ENCODE measurements around the gene TTC21A.
A peak's percentile ranks its signal among the peaks of the same experiment; 100 is the strongest.

TTC21A gene

GRCh38 chr3:39112113-39112512 is 4.6 kb downstream of the TTC21A start:
- TF ChIP-seq SPI1 (IDR thresholded peaks at IDR 0.05; ENCODE audit: low read depth, low read length) (no peak), POLR2A (IDR thresholded peaks at IDR 0.05; ENCODE audit: low read depth, low read length) (no peak), POU2F2 (IDR thresholded peaks at IDR 0.05; ENCODE audit: low read depth, low read length) (no peak), POLR2AphosphoS5 (IDR thresholded peaks at IDR 0.05; ENCODE audit: low read depth, low read length) (no peak), TAF1 (IDR thresholded peaks at IDR 0.05; ENCODE audit: low read depth, low read length) (no peak), PAX5 (IDR thresholded peaks at IDR 0.05; ENCODE audit: insufficient read depth, low read length, severe bottlenecking) (no peak)
- DNase-seq (ENCODE audit: insufficient read length, low spot score): no peak
- no peak for FAIRE-seq

- no peak for TF ChIP-seq PAX5 (IDR thresholded peaks at IDR 0.05; ENCODE audit: insufficient read depth, low read length, severe bottlenecking)
- TF ChIP-seq TAF1 (IDR thresholded peaks at IDR 0.05; ENCODE audit: low read depth, low read length): no peak
- no peak for TF ChIP-seq POU2F2 (IDR thresholded peaks at IDR 0.05; ENCODE audit: low read depth, low read length)
- TF ChIP-seq SPI1 (IDR thresholded peaks at IDR 0.05; ENCODE audit: low read depth, low read length): no peak
- TF ChIP-seq POLR2AphosphoS5 (IDR thresholded peaks at IDR 0.05; ENCODE audit: low read depth, low read length): no peak
- TF ChIP-seq POLR2A (IDR thresholded peaks at IDR 0.05; ENCODE audit: low read depth, low read length): no peak
- FAIRE-seq (no peak), DNase-seq (ENCODE audit: insufficient read length, low spot score) (no peak)
These were observed 5.1 kb downstream of the TTC21A start for GRCh38 chr3:39112535-39112934.

- DNase-seq (ENCODE audit: insufficient read length, low spot score): no peak
- TF ChIP-seq POU2F2 (IDR thresholded peaks at IDR 0.05; ENCODE audit: low read depth, low read length): no peak
- TF ChIP-seq TAF1 (IDR thresholded peaks at IDR 0.05; ENCODE audit: low read depth, low read length): no peak
- TF ChIP-seq POLR2A (IDR thresholded peaks at IDR 0.05; ENCODE audit: low read depth, low read length): no peak
- no peak for TF ChIP-seq POLR2AphosphoS5 (IDR thresholded peaks at IDR 0.05; ENCODE audit: low read depth, low read length)
- no peak for TF ChIP-seq SPI1 (IDR thresholded peaks at IDR 0.05; ENCODE audit: low read depth, low read length)
- TF ChIP-seq PAX5 (IDR thresholded peaks at IDR 0.05; ENCODE audit: insufficient read depth, low read length, severe bottlenecking): no peak
- FAIRE-seq: no peak
These were observed 5.8 kb downstream of the TTC21A start for GRCh38 chr3:39113291-39113690.

GRCh38 chr3:39114456-39114855 is 7.0 kb downstream of the TTC21A start:
- TF ChIP-seq SPI1 (IDR thresholded peaks at IDR 0.05; ENCODE audit: low read depth, low read length) (no peak), TAF1 (IDR thresholded peaks at IDR 0.05; ENCODE audit: low read depth, low read length) (no peak), PAX5 (IDR thresholded peaks at IDR 0.05; ENCODE audit: insufficient read depth, low read length, severe bottlenecking) (no peak), POLR2AphosphoS5 (IDR thresholded peaks at IDR 0.05; ENCODE audit: low read depth, low read length) (no peak), POLR2A (IDR thresholded peaks at IDR 0.05; ENCODE audit: low read depth, low read length) (no peak), POU2F2 (IDR thresholded peaks at IDR 0.05; ENCODE audit: low read depth, low read length) (no peak)
- DNase-seq (ENCODE audit: insufficient read length, low spot score) (no peak), FAIRE-seq (no peak)

GRCh38 chr3:39115870-39116269 is 8.4 kb downstream of the TTC21A start:
- FAIRE-seq: no peak

GRCh38 chr3:39118079-39118478 is 10.6 kb downstream of the TTC21A start:
- TF ChIP-seq PAX5 (IDR thresholded peaks at IDR 0.05; ENCODE audit: insufficient read depth, low read length, severe bottlenecking) (no peak), POU2F2 (IDR thresholded peaks at IDR 0.05; ENCODE audit: low read depth, low read length) (no peak), POLR2A (IDR thresholded peaks at IDR 0.05; ENCODE audit: low read depth, low read length) (no peak), TAF1 (IDR thresholded peaks at IDR 0.05; ENCODE audit: low read depth, low read length) (no peak), POLR2AphosphoS5 (IDR thresholded peaks at IDR 0.05; ENCODE audit: low read depth, low read length) (no peak), SPI1 (IDR thresholded peaks at IDR 0.05; ENCODE audit: low read depth, low read length) (peak; percentile 17; the same call in 1 of the 2 replicates)
- no peak for DNase-seq (ENCODE audit: insufficient read length, low spot score)
- no peak for FAIRE-seq

More at GRCh38 chr3:39115870-39116269, 8.4 kb downstream of the TTC21A start:
- no peak for DNase-seq (ENCODE audit: insufficient read length, low spot score)
- TF ChIP-seq PAX5 (IDR thresholded peaks at IDR 0.05; ENCODE audit: insufficient read depth, low read length, severe bottlenecking): no peak
- TF ChIP-seq POLR2A (IDR thresholded peaks at IDR 0.05; ENCODE audit: low read depth, low read length): no peak
- no peak for TF ChIP-seq TAF1 (IDR thresholded peaks at IDR 0.05; ENCODE audit: low read depth, low read length)
- no peak for TF ChIP-seq SPI1 (IDR thresholded peaks at IDR 0.05; ENCODE audit: low read depth, low read length)
- no peak for TF ChIP-seq POU2F2 (IDR thresholded peaks at IDR 0.05; ENCODE audit: low read depth, low read length)
- TF ChIP-seq POLR2AphosphoS5 (IDR thresholded peaks at IDR 0.05; ENCODE audit: low read depth, low read length): no peak

- TF ChIP-seq SPI1 (IDR thresholded peaks at IDR 0.05; ENCODE audit: low read depth, low read length) (no peak), POLR2AphosphoS5 (IDR thresholded peaks at IDR 0.05; ENCODE audit: low read depth, low read length) (no peak), POLR2A (IDR thresholded peaks at IDR 0.05; ENCODE audit: low read depth, low read length) (no peak), PAX5 (IDR thresholded peaks at IDR 0.05; ENCODE audit: insufficient read depth, low read length, severe bottlenecking) (no peak), TAF1 (IDR thresholded peaks at IDR 0.05; ENCODE audit: low read depth, low read length) (no peak), POU2F2 (IDR thresholded peaks at IDR 0.05; ENCODE audit: low read depth, low read length) (no peak)
- FAIRE-seq (peak; percentile 5), DNase-seq (ENCODE audit: insufficient read length, low spot score) (no peak)
These were observed 11.6 kb downstream of the TTC21A start for GRCh38 chr3:39118931-39119660.

GRCh38 chr3:39121621-39122020 is 14.1 kb downstream of the TTC21A start:
- no peak for FAIRE-seq
- DNase-seq (ENCODE audit: insufficient read length, low spot score): no peak

GRCh38 chr3:39122813-39123212 is 15.3 kb downstream of the TTC21A start:
- no peak for DNase-seq (ENCODE audit: insufficient read length, low spot score)
- FAIRE-seq: peak; percentile 92
- TF ChIP-seq POU2F2 (IDR thresholded peaks at IDR 0.05; ENCODE audit: low read depth, low read length): no peak
- no peak for TF ChIP-seq PAX5 (IDR thresholded peaks at IDR 0.05; ENCODE audit: insufficient read depth, low read length, severe bottlenecking)
- no peak for TF ChIP-seq TAF1 (IDR thresholded peaks at IDR 0.05; ENCODE audit: low read depth, low read length)
- TF ChIP-seq SPI1 (IDR thresholded peaks at IDR 0.05; ENCODE audit: low read depth, low read length): no peak
- TF ChIP-seq POLR2A (IDR thresholded peaks at IDR 0.05; ENCODE audit: low read depth, low read length): no peak
- TF ChIP-seq POLR2AphosphoS5 (IDR thresholded peaks at IDR 0.05; ENCODE audit: low read depth, low read length): no peak

More at GRCh38 chr3:39121621-39122020, 14.1 kb downstream of the TTC21A start:
- TF ChIP-seq PAX5 (IDR thresholded peaks at IDR 0.05; ENCODE audit: insufficient read depth, low read length, severe bottlenecking): no peak
- peak; percentile 24; the same call in 1 of the 2 replicates for TF ChIP-seq SPI1 (IDR thresholded peaks at IDR 0.05; ENCODE audit: low read depth, low read length)

Measured in GM12891 (cell line).